Measurements from ENCODE around the gene PLEKHB2.
"Not testable (repeated sequence)": the region's sequence is repeated elsewhere in the genome, so short reads cannot be mapped to it uniquely, and the experiment has no call there.

The PLEKHB2 gene

DNA sequence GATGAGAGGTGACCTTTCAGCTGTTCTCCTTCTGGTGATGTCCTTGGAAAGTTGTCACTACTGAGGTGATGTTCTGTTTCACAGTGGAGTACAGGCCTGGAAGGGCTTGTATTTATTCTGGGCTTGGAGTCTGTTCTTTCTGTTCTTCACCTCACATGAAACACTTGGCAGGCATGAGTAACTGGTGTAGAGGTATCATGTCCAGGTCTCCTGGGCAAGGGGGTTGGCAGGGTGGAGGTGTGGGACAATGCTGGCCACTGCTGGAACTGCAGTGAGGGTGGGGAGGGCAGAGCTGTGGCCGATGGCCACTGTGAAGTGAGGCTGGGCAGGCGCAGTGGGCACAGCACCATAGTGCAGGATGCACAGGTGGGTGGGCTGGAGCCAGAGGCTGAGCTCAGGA lies 35.4 kb downstream of the PLEKHB2 start:
- Histone ChIP-seq H3K9me3 (ENCODE audit: control insufficient read depth in 5 of 5, low read length in 5 of 5) (no peaks in the 10 kb centered on the region), H3K9ac (ENCODE audit: low read length in 5 of 5) (no peak overlapping the region), H3K4me3 (ENCODE audit: low read depth in 1 of 5, low read length in 5 of 5) (no peak overlapping the region), H3K4me1 (ENCODE audit: control insufficient read depth in 5 of 5, insufficient read depth in 5 of 5, low read length in 5 of 5) (peaks cover 0 to 5% (median 0%) of the 10 kb centered on the region in 5 donors), H3K36me3 (ENCODE audit: control insufficient read depth in 5 of 5, insufficient read depth in 5 of 5, low read length in 5 of 5) (peaks cover 8 to 63% (median 49%) of the 10 kb centered on the region in 5 donors), H3K27me3 (ENCODE audit: control insufficient read depth in 5 of 5, insufficient read depth in 4 of 5, low read length in 5 of 5) (no peaks in the 10 kb centered on the region), H3K27ac (ENCODE audit: low read depth, low read length) (no peak overlapping the region)

- Histone ChIP-seq H3K4me3 (ENCODE audit: low read depth in 1 of 5, low read length in 5 of 5) (no peak overlapping the region), H3K9me3 (ENCODE audit: control insufficient read depth in 5 of 5, low read length in 5 of 5) (no peaks in the 10 kb centered on the region), H3K27ac (ENCODE audit: low read depth, low read length) (no peak overlapping the region), H3K27me3 (ENCODE audit: control insufficient read depth in 5 of 5, insufficient read depth in 4 of 5, low read length in 5 of 5) (no peaks in the 10 kb centered on the region), H3K36me3 (ENCODE audit: control insufficient read depth in 5 of 5, insufficient read depth in 5 of 5, low read length in 5 of 5) (peaks cover 11 to 78% (median 61%) of the 10 kb centered on the region in 5 donors), H3K9ac (ENCODE audit: low read length in 5 of 5) (no peak overlapping the region), H3K4me1 (ENCODE audit: control insufficient read depth in 5 of 5, insufficient read depth in 5 of 5, low read length in 5 of 5) (no peaks in the 10 kb centered on the region)
These were observed 37.7 kb downstream of the PLEKHB2 start for GRCh38 chr2:131142849-131143248.

GRCh38 chr2:131143803-131144202 lies 38.7 kb downstream of the PLEKHB2 start:
- Histone ChIP-seq H3K4me1 (ENCODE audit: control insufficient read depth in 5 of 5, insufficient read depth in 5 of 5, low read length in 5 of 5) (no peaks in the 10 kb centered on the region), H3K27ac (ENCODE audit: low read depth, low read length) (no peak overlapping the region), H3K4me3 (ENCODE audit: low read depth in 1 of 5, low read length in 5 of 5) (no peak overlapping the region), H3K36me3 (ENCODE audit: control insufficient read depth in 5 of 5, insufficient read depth in 5 of 5, low read length in 5 of 5) (peaks cover 11 to 83% (median 69%) of the 10 kb centered on the region in 5 donors), H3K9me3 (ENCODE audit: control insufficient read depth in 5 of 5, low read length in 5 of 5) (no peaks in the 10 kb centered on the region), H3K27me3 (ENCODE audit: control insufficient read depth in 5 of 5, insufficient read depth in 4 of 5, low read length in 5 of 5) (no peaks in the 10 kb centered on the region), H3K9ac (ENCODE audit: low read length in 5 of 5) (no peak overlapping the region)

GRCh38 chr2:131145040-131145439 lies 39.9 kb downstream of the PLEKHB2 start:
- no peaks in the 10 kb centered on the region for H3K9me3 ChIP-seq (ENCODE audit: control insufficient read depth in 5 of 5, low read length in 5 of 5)
- H3K4me3 ChIP-seq (ENCODE audit: low read depth in 1 of 5, low read length in 5 of 5) = no peak overlapping the region
- H3K27me3 ChIP-seq (ENCODE audit: control insufficient read depth in 5 of 5, insufficient read depth in 4 of 5, low read length in 5 of 5) = no peaks in the 10 kb centered on the region
- no peak overlapping the region for H3K27ac ChIP-seq (ENCODE audit: low read depth, low read length)
- H3K36me3 ChIP-seq (ENCODE audit: control insufficient read depth in 5 of 5, insufficient read depth in 5 of 5, low read length in 5 of 5) = peaks cover 17 to 83% (median 70%) of the 10 kb centered on the region in 5 donors
- H3K9ac ChIP-seq (ENCODE audit: low read length in 5 of 5) = no peak overlapping the region
- H3K4me1 ChIP-seq (ENCODE audit: control insufficient read depth in 5 of 5, insufficient read depth in 5 of 5, low read length in 5 of 5) = no peaks in the 10 kb centered on the region

DNA sequence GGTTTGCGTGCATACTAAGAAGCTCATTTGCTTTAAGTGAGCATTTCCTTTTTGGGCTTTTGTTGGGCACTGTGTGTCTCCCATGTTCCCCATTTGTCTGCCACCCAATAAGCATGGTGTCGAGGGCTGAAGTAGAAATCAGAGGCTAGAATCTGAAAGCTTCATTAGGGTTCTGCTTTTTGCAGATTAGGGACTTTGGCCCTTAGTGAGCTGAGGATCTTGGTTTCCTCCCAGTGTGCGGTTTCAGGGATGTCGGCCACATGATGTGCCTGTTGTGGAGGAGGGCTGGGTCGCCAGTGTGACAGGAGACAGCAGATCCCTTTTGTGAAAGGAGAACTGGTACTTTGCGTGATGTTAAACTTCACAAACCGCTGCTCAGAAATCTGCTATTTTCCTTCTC lies 41.1 kb downstream of the PLEKHB2 start:
- H3K9ac ChIP-seq (ENCODE audit: low read length in 5 of 5) = no peak overlapping the region
- H3K27ac ChIP-seq (ENCODE audit: low read depth, low read length) = no peak overlapping the region
- H3K4me3 ChIP-seq (ENCODE audit: low read depth in 1 of 5, low read length in 5 of 5) = no peak overlapping the region
- no peaks in the 10 kb centered on the region for H3K4me1 ChIP-seq (ENCODE audit: control insufficient read depth in 5 of 5, insufficient read depth in 5 of 5, low read length in 5 of 5)
- H3K36me3 ChIP-seq (ENCODE audit: control insufficient read depth in 5 of 5, insufficient read depth in 5 of 5, low read length in 5 of 5) = peaks cover 16 to 82% (median 67%) of the 10 kb centered on the region in 5 donors
- no peaks in the 10 kb centered on the region for H3K9me3 ChIP-seq (ENCODE audit: control insufficient read depth in 5 of 5, low read length in 5 of 5)
- no peaks in the 10 kb centered on the region for H3K27me3 ChIP-seq (ENCODE audit: control insufficient read depth in 5 of 5, insufficient read depth in 4 of 5, low read length in 5 of 5)

GRCh38 chr2:131146749-131147148 lies 41.6 kb downstream of the PLEKHB2 start:
- Histone ChIP-seq H3K27me3 (ENCODE audit: control insufficient read depth in 5 of 5, insufficient read depth in 4 of 5, low read length in 5 of 5) (no peaks in the 10 kb centered on the region), H3K4me3 (ENCODE audit: low read depth in 1 of 5, low read length in 5 of 5) (no peak overlapping the region), H3K4me1 (ENCODE audit: control insufficient read depth in 5 of 5, insufficient read depth in 5 of 5, low read length in 5 of 5) (no peaks in the 10 kb centered on the region), H3K27ac (ENCODE audit: low read depth, low read length) (no peak overlapping the region), H3K36me3 (ENCODE audit: control insufficient read depth in 5 of 5, insufficient read depth in 5 of 5, low read length in 5 of 5) (peaks cover 16 to 79% (median 65%) of the 10 kb centered on the region in 5 donors), H3K9me3 (ENCODE audit: control insufficient read depth in 5 of 5, low read length in 5 of 5) (no peaks in the 10 kb centered on the region), H3K9ac (ENCODE audit: low read length in 5 of 5) (no peak overlapping the region)

DNA sequence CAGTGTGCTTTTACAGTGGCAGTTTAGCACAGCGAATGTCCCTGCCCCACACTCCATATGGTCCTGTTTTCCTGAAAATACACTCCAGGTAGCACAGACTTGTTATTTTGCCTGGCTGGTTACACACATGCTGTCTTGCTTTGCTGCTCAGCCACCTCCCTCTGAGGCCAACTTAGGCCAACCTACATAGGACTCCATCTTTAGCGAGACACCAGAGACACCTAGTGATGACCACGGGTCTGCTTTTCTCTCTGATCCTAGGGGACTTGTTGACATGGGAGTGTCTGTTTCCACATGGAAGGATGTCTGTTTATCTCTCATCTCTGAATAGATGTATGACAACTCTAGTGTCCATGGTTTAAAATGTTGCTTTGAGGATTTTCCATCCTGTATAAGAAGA lies 43.3 kb downstream of the PLEKHB2 start:
- Histone ChIP-seq H3K27ac (ENCODE audit: low read depth, low read length) (no peak overlapping the region), H3K9ac (ENCODE audit: low read length in 5 of 5) (no peak overlapping the region), H3K27me3 (ENCODE audit: control insufficient read depth in 5 of 5, insufficient read depth in 4 of 5, low read length in 5 of 5) (no peaks in the 10 kb centered on the region), H3K9me3 (ENCODE audit: control insufficient read depth in 5 of 5, low read length in 5 of 5) (no peaks in the 10 kb centered on the region), H3K4me3 (ENCODE audit: low read depth in 1 of 5, low read length in 5 of 5) (no peak overlapping the region), H3K36me3 (ENCODE audit: control insufficient read depth in 5 of 5, insufficient read depth in 5 of 5, low read length in 5 of 5) (peaks cover 16 to 67% (median 59%) of the 10 kb centered on the region in 5 donors), H3K4me1 (ENCODE audit: control insufficient read depth in 5 of 5, insufficient read depth in 5 of 5, low read length in 5 of 5) (no peaks in the 10 kb centered on the region)

GRCh38 chr2:131150109-131150508 lies 45.0 kb downstream of the PLEKHB2 start:
- not testable (repeated sequence) for H3K9ac ChIP-seq (ENCODE audit: low read length in 5 of 5); H3K9me3 ChIP-seq (ENCODE audit: control insufficient read depth in 5 of 5, low read length in 5 of 5); H3K27me3 ChIP-seq (ENCODE audit: control insufficient read depth in 5 of 5, insufficient read depth in 4 of 5, low read length in 5 of 5); H3K4me1 ChIP-seq (ENCODE audit: control insufficient read depth in 5 of 5, insufficient read depth in 5 of 5, low read length in 5 of 5); H3K27ac ChIP-seq (ENCODE audit: low read depth, low read length); H3K4me3 ChIP-seq (ENCODE audit: low read depth in 1 of 5, low read length in 5 of 5)
- peaks cover 16 to 50% (median 46%) of the 10 kb centered on the region in 5 donors for H3K36me3 ChIP-seq (ENCODE audit: control insufficient read depth in 5 of 5, insufficient read depth in 5 of 5, low read length in 5 of 5)

- H3K4me1 ChIP-seq (ENCODE audit: control insufficient read depth in 5 of 5, insufficient read depth in 5 of 5, low read length in 5 of 5) = peaks cover 2 to 13% (median 7%) of the 10 kb centered on the region in 5 donors
- no peak overlapping the region for H3K4me3 ChIP-seq (ENCODE audit: low read depth in 1 of 5, low read length in 5 of 5)
- H3K9ac ChIP-seq (ENCODE audit: low read length in 5 of 5) = no peak overlapping the region
- no peak overlapping the region for H3K27ac ChIP-seq (ENCODE audit: low read depth, low read length)
- H3K36me3 ChIP-seq (ENCODE audit: control insufficient read depth in 5 of 5, insufficient read depth in 5 of 5, low read length in 5 of 5) = peaks cover 16 to 46% (median 40%) of the 10 kb centered on the region in 5 donors
- no peaks in the 10 kb centered on the region for H3K9me3 ChIP-seq (ENCODE audit: control insufficient read depth in 5 of 5, low read length in 5 of 5)
- H3K27me3 ChIP-seq (ENCODE audit: control insufficient read depth in 5 of 5, insufficient read depth in 4 of 5, low read length in 5 of 5) = no peaks in the 10 kb centered on the region
These were observed 46.3 kb downstream of the PLEKHB2 start for GRCh38 chr2:131151398-131151797.

DNA sequence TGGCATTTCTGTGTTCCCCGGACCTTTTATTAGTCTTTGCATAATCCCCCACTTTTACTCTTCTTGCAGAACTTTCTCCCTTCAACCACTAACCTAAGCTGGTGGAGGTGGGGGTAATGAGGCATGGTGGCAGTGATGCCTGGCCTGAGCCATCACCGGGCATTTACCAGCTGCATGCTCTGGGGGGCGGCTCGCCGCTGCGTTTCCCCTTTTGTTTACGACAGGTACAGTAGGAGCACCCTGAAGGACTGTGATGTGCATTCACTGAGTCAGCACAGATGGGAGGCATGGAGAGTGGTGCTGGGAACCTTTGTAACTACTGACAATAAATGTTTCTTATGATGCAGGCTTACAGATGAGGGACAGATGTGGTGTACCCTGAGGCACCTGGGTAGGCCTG lies 46.9 kb downstream of the PLEKHB2 start:
- H3K36me3 ChIP-seq (ENCODE audit: control insufficient read depth in 5 of 5, insufficient read depth in 5 of 5, low read length in 5 of 5) = peaks cover 13 to 40% (median 34%) of the 10 kb centered on the region in 5 donors
- H3K4me3 ChIP-seq (ENCODE audit: low read depth in 1 of 5, low read length in 5 of 5) = no peak overlapping the region
- no peak overlapping the region for H3K9ac ChIP-seq (ENCODE audit: low read length in 5 of 5)
- H3K9me3 ChIP-seq (ENCODE audit: control insufficient read depth in 5 of 5, low read length in 5 of 5) = no peaks in the 10 kb centered on the region
- H3K27ac ChIP-seq (ENCODE audit: low read depth, low read length) = no peak overlapping the region
- H3K4me1 ChIP-seq (ENCODE audit: control insufficient read depth in 5 of 5, insufficient read depth in 5 of 5, low read length in 5 of 5) = peaks cover 2 to 19% (median 11%) of the 10 kb centered on the region in 5 donors
- no peaks in the 10 kb centered on the region for H3K27me3 ChIP-seq (ENCODE audit: control insufficient read depth in 5 of 5, insufficient read depth in 4 of 5, low read length in 5 of 5)

- Histone ChIP-seq H3K4me1 (ENCODE audit: control insufficient read depth in 5 of 5, insufficient read depth in 5 of 5, low read length in 5 of 5) (peaks cover 2 to 19% (median 11%) of the 10 kb centered on the region in 5 donors), H3K27ac (ENCODE audit: low read depth, low read length) (no peak overlapping the region), H3K36me3 (ENCODE audit: control insufficient read depth in 5 of 5, insufficient read depth in 5 of 5, low read length in 5 of 5) (peaks cover 13 to 28% (median 22%) of the 10 kb centered on the region in 5 donors)
These were observed 48.4 kb downstream of the PLEKHB2 start for GRCh38 chr2:131153529-131153928.

More at GRCh38 chr2:131153529-131153928, 48.4 kb downstream of the PLEKHB2 start:
- no peaks in the 10 kb centered on the region for H3K27me3 ChIP-seq (ENCODE audit: control insufficient read depth in 5 of 5, insufficient read depth in 4 of 5, low read length in 5 of 5)
- H3K9me3 ChIP-seq (ENCODE audit: control insufficient read depth in 5 of 5, low read length in 5 of 5) = no peaks in the 10 kb centered on the region
- no peak overlapping the region for H3K9ac ChIP-seq (ENCODE audit: low read length in 5 of 5)
- H3K4me3 ChIP-seq (ENCODE audit: low read depth in 1 of 5, low read length in 5 of 5) = no peak overlapping the region
